GM19023 (cell line): Measurements from ENCODE around the gene STRIP1.
"Not testable (repeated sequence)": the region's sequence is repeated elsewhere in the genome, so short reads cannot be mapped to it uniquely, and the experiment has no call there.

Source experiments
- ATAC-seq: cut with Tn5 transposase; IDR thresholded peaks from one replicate; pipeline ENCODE4 v1.9.1; 2021; ENCODE audit warnings: mild to moderate bottlenecking, moderate library complexity; ENCODE audit not compliant: unreplicated experiment

Gene STRIP1

GRCh38 chr1:110007046-110007830 is 27.2 kb upstream of the STRIP1 start:
- no peak for ATAC-seq

- ATAC-seq, result no peak
These were observed 25.4 kb upstream of the STRIP1 start for GRCh38 chr1:110008971-110009565.

DNA sequence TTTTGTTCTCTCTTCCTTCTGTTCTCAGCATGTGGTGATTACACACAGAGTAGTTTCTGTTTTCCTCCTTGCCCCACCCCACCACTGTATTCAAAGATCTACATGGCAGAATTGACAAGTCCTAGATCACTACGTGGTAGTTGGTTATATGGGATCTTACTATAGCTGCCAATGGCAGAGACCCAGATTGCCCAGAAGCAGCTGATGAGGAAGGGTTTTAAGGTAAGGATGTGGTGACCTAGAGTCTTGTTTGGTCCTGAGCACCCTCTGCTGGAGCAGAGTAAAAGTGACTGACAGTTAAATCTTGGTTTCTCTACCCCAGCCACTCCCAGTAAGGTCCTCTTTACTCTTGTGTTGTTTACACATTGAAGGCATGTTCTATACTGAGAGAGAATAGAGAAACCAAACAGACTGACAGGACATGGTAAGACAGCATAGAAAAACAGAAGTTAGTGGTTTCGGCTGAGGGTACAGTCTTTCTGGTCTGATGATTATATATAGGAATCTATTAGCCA is 22.8 kb upstream of the STRIP1 start:
- ATAC-seq, result peak; percentile 97

- peak; percentile 65 for ATAC-seq
These were observed 22.2 kb upstream of the STRIP1 start for GRCh38 chr1:110012100-110012780.

- ATAC-seq, result no peak
These were observed 16.6 kb upstream of the STRIP1 start for GRCh38 chr1:110017792-110018191.

- ATAC-seq, result no peak
These were observed 16.0 kb upstream of the STRIP1 start for GRCh38 chr1:110018396-110018795.

DNA sequence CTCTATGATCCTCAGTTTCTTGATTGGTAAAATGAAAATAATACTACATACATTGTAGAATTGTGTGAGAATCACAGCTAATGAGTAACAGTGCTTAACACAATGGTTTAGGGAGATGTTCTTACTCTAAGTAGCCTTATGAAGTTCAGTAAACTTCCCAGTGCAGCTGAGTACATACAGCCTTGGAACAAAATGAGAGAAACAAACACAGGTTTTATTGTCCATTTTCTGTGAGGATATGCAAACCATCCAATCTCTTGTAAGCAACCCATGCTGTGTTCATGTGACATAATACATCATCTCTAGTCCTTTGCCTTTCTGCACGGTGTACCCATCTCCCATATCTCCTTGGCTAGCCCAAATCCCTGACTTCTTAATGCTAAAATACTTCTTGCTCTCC is 14.7 kb upstream of the STRIP1 start:
- no peak for ATAC-seq

DNA sequence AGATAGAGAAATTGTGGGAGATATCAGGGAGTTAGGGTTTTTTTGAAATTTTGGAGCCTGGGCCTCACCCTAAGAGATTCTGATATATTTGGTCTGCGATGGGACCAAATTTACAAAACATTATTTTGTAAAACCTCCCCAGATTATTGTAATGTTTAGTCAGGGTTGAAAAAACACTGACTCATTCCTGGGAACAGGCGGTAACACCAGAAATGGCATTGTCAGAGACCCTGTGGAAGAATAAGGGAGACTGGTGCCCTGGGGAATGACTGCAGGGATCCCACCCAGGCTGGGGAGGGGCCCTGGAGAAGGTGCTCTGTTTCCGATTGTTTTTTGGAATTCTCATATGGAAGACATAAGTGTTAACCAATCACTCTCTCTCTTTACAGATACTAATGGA is 13.1 kb upstream of the STRIP1 start:
- ATAC-seq, result no peak

DNA sequence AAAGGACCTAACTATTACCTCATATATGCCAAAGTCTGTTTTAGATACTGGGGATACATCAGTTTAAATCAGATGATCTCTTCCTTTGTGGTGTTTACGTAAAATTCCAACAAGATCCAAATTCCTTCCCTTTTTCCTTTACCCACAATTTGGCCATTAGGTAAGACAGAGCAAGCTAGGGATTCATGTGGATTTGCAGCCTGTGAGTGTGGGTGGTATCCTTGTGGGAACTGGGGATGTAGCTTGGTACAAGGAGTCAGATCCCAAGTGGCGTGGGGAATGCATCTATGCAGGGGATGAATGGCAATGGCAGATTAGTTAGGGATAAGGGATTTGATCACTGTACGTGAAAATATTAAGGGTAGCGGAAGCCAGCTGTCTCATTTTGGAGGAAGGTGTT is 9.8 kb upstream of the STRIP1 start:
- no peak for ATAC-seq

DNA sequence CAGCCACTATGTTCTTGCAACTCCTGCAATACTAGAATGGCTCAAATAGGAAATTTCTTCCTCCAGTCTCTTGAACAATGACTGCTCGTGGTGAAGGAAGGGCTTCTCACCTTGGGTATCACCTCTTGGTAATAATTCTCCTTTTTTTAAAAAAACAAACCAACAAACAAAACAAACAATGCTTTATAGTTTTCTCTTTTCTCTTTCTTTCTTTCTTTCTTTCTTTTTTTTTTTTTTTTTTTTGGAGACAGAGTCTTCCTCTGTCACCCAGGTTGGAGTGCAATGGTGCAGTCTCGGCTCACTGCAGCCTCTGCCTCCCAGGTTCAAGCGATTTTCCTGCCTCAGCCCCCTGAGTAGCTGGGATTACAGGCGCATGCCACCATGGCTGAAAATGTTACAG is 3.7 kb upstream of the STRIP1 start:
- ATAC-seq, result not testable (repeated sequence)

DNA sequence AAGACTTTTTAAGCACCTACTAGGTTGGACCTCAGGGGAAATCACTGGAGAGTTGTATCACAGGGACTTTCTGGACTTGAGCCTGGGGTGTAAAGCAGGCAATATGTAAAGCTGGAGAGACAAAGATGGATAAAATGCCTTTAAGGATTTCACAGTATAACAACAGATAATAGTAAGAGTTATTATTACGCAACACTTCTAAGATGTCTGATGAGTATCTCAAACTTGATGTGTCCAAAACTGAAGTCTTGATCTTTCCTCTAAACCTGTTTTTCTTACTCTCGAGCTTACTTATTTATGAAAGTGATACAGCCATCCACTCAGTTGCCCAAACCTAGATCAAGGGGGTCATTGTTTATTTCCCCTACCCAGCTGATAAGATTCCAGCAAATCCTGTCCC is 2.1 kb upstream of the STRIP1 start:
- ATAC-seq, result no peak

GRCh38 chr1:110033421-110033820 is 1.0 kb upstream of the STRIP1 start:
- ATAC-seq, result no peak

GRCh38 chr1:110034040-110034450 is 379 bp upstream of the STRIP1 start:
- ATAC-seq, result no peak

GRCh38 chr1:110035236-110035752 is 870 bp downstream of the STRIP1 start:
- ATAC-seq, result no peak

- no peak for ATAC-seq
These were observed 3.8 kb downstream of the STRIP1 start for GRCh38 chr1:110038271-110038670.

GRCh38 chr1:110039641-110040040 is 5.2 kb downstream of the STRIP1 start:
- ATAC-seq, result no peak

GRCh38 chr1:110040548-110040947 is 6.1 kb downstream of the STRIP1 start:
- ATAC-seq, result no peak

DNA sequence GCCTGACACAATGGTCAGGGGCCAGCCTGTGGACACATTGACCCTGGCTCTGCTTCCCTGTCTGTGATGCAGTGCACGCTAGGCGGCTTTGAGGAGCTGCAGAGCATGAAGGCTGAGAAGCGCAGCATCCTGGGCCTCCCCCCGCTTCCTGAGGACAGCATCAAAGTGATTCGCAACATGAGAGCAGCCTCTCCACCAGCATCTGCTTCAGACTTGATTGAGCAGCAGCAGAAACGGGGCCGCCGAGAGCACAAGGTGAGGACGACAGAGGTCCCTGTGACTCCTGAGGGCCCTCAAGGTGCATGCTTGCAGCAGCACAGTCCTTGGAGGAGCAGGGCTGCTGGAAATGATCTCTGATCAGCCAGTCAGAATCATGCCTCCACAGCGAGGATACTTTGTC is 8.6 kb downstream of the STRIP1 start:
- no peak for ATAC-seq

- ATAC-seq, result no peak
These were observed 13.0 kb downstream of the STRIP1 start for GRCh38 chr1:110047463-110047862.

DNA sequence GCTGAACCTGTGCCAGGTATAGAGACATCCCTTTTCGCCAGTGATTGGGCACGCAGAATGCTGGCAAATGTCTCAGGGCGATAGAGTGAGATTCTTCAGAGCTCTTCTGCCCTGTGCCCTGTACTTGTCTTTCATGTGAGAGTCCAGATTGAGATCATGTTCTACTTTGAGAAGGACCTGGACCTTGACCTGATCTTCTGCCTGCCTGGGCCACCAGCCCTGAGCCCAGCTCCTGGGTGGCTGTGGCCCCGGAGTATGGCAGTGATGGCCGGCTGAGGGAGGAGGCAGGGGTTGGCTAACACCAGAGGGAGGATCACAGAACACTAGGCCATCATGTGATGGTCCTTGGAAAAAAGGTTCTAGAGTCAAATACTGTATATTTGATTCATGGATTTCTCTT is 13.8 kb downstream of the STRIP1 start:
- ATAC-seq, result no peak

GRCh38 chr1:110048923-110049601 is 14.6 kb downstream of the STRIP1 start:
- ATAC-seq, result no peak
